ENCODE measurements around the gene ANKRD37.

Gene ANKRD37

DNA sequence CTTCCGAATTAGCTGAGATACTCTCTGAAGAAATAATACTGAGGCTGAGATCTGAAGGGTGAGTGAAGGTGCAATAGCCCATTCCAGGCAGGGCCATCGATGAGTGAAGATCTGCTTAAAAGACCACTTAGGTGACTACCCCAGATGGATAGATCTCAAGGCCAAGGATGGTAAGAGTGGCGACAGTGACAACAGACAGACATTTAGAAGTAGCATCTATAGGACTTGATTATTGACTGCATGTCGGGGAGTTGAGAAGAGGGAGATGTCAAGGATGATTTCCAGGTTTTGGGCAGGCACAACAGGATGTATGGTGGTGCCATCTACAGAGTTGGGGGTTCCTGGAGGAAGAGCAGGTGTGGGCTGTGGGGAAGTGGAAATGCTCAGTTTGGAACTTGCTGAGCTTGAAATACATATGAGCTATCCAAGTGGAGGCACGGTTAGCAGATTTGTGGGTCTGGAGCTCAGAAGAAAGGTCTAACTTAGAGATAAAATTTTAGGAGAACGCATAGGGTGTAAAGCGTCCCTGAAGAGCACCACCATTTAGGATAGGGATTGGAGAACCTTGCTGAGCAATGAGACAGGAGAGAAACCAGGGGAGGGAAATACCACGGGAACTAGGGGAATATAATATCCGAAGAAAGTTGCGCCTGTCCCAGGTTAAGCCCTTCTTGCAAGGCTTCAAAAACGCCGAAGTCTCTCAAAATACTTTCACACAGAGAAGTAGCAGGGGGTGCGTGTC lies 28.4 kb downstream of the ANKRD37 start:
- DNase-seq: peak; percentile 21

DNA sequence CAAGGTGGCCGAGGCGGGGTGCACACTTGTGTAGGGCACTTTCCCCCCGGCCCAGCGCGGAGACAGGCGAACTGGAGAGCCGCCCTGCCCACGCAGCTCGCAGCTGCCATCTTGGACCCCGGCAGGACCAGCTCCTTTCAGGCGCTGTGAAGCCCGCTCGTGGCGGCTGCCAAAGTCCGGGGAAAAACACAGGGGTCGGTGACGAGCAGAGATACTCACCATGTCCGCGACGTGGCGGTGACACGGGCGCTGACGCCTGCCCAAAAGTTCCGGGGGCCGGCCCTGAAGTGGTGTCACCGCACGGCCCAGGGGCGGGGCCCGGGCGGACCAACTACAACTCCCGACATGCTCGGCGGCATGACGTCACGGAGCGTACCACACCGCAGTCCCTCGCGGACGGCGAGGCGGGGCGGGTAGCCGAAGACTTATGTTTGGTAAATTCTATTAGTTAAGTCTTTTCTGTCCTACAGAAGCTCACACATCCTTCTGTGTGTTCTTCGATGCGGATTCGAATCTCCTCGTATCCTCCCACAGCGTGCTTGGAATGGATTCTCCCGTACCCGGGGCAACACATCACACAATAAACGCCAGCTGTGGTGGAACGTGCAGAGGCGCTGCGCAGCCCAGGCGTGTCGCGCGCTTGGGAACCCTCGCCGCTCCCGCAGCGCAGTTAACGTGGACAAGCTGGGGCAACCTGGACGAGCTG lies 29.2 kb downstream of the ANKRD37 start, which contains the start of gene UFSP2:
Gene UFSP2 (minus strand): TSS at position 318 of the 706 bp plus-strand sequence. CDS start 96 bp downstream, at position 222.
- peak; percentile 96 for DNase-seq

DNA sequence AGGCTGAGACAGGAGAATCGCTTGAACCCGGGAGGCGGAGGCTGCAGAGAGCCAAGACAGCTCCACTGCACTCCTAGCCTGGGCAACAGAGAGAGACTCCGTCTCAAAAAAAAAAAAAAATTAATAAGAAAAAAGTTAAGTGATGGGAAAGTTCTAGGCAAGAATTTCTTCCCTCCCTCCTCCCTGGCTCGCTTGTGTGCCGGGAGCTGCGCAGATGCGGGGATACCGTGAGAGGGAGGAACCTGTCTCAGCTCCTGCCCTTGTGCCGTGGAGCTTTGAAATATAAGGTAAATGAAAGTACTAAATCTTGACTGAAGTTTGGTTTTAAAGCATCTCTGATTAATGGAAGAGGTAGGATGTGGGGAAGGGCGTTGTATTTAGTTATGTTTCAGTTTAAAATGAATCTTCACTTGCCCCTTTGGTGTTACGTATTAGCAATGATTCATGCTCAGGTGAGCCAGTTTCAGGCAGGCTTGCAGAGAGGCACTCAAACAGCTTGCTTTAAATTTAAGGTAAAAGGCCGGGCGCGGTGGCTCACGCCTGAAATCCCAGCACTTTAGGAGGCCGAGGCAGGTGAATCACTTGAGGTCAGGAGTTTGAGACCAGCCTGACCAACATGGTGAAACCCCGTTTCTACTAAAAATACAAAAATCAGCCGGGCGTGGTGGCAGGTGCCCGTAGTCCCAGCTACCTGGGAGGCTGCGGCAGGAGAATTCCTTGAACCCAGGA lies 30.5 kb downstream of the ANKRD37 start:
- DNase-seq: no peak

DNA sequence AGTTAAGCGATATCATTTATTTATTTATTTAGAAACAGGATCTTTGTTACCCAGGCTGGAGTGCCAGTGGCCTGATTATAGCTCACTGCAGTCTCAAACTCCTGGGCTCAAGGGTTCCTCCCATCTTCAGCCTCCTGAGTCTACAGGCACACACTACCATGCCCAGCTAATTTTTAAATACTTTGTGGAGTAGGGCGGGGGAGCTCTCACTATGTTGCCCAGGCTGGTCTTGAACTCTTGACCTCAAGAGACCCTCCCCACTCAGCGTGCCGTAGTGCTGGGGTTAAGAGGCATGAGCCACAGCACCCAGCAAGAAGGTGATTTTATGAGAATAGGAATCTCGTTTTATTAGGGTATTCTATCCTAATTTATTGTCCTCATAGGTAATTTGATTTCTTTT lies 33.0 kb downstream of the ANKRD37 start:
- DNase-seq: no peak

DNA sequence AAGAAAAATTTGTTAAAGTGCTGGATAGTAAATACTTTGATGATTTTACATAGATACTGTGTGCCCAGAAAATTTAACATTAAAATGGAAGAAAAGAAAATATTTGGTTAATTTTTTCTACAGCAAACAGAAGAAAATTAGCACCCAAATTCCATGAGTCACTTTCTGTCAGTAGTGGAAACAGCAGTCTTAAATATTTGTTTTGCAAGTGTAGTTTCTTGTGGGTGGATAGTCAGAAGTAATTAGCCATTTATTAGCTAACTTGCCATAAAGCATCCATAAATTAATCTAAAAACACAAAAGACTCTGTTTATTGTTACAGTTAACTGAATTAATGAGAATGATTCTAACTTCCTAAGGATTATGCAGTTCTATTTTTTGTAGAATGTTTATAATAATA lies 38.8 kb downstream of the ANKRD37 start:
- DNase-seq: no peak

DNA sequence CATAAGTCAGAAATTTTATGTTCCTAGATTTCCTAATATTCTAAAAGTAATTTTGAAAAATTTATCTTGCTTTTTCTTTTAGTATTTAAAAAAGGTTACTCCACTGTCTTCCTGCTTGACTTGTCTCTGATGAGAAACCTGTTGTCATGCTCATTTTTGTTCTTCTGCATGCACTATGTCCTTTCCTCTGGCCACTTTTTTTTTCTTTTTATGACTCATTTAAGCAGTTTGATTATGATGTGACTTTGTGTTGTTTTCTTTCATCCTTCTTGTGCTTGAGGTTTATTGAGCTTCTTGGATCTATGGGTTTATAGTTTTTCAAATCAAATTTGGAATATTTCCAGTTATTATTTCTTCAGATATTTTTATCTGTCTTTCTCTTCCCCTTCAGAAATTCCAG lies 41.2 kb downstream of the ANKRD37 start:
- DNase-seq: no peak

DNA sequence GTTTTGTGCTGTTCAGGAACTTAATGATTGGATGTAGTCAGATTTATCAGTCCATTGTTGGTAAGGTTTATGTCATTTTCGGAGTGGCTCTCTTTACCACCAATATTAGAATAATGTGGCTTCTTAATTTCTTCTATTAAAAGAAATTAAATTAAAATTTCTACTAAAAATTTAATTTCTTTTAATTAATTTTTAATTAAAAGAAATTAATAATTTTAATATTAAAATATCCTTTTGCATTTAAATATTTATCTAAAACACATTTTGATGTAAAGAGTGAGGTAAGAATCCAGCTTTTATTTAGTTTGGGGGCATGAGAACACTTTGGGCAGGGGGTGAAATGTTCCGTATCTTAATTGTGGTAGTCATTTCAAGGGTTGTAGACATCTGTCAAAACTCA lies 44.8 kb downstream of the ANKRD37 start:
- DNase-seq: no peak

DNA sequence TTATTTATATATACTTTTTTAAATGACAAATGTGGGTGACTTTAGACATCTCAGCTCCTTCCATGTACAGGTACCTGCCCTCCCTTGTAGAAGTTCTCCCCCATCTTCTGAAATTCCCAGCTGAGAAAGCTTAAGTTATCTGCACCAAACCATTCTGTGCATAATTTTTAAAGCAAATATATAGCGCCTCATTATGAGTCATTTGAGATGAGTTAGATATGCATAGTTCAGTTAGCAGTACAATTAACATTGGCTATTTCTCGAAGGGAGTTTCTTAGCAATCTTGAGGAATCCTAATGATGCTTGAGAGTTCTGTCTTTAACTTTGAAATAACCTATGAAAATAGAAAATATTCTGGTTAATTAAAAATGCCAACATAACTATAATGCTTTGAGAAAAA lies 48.6 kb downstream of the ANKRD37 start:
- no peak for DNase-seq

All from activated T-cell treated with anti-CD3 and anti-CD28 coated beads, Interleukin-2, amount 50 U/mL, for 1 hour (primary cell).